Stimulated activated CD4-positive, alpha-beta T cell treated with anti-CD3 and anti-CD28 coated beads, Interleukin-12 subunit alpha, Interleukin-12 subunit beta, amount 100 ng/mL, for 24 hours (primary cell): ENCODE measurements around the gene SSBP2.
"Not testable (repeated sequence)": the region's sequence is repeated elsewhere in the genome, so short reads cannot be mapped to it uniquely, and the experiment has no call there.

Experiments used
- DNase-seq, 2 experiments: peaks; one replicate each; pipeline ENCODE4 v3.0.0-alpha.2; 2020; ENCODE audit warnings: low read depth in 2 of 2

Gene SSBP2

DNA sequence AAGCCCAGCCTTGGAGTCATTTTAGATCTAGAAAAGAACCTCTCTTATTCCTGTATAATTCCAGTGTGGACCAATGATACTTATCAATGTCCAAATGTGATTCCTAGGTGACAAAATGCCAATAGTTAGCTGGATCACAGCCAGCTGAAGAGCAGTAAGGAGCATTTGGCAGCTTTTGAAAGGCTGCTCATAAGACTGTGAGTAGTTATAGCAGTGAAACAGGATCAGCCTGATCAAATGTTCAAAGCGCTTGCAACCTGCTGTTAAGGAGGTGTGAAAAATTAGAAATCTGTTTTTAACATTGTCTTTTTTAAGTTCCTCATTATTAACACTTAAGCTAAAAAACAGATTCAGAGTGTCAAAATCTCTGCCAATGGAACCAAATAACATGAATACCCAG, 85.1 kb downstream of the SSBP2 start:
- no peak for DNase-seq

DNA sequence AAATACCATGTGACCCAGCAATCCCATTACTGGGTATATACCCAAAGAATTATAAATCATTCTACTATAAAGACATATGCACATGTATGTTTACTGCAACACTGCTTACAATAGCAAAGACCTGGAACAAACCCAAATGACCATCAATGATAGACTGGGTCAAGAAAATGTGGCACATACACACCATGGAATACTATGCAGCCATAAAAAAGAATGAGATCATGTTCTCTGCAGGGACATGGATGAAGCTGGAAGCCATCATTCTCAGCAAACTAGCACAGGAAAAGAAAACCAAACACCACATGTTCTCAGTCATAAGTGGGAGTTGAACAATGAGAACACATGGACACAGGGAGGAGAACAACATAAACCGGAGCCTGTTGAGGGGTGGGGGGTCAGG, 90.3 kb downstream of the SSBP2 start:
- not testable (repeated sequence) for DNase-seq

DNA sequence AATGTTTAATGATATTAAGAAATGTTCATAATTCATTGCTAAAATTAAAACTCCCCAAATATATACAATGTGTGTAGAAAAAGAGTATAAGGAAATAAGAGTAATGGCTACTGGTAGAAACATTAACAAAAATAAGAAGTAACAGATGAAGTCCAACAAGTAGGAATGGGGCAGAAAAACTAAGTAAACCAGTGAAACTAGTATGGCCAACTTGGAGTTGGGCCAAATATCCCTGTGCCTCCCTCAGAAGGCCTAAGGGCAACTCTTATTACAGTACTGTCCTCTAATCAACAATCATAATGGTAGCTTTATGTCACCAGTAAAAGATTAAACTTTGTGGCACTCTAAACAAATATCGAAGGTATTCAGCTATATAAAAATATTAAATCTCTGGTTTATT, 93.5 kb downstream of the SSBP2 start:
- no peak for DNase-seq

DNA sequence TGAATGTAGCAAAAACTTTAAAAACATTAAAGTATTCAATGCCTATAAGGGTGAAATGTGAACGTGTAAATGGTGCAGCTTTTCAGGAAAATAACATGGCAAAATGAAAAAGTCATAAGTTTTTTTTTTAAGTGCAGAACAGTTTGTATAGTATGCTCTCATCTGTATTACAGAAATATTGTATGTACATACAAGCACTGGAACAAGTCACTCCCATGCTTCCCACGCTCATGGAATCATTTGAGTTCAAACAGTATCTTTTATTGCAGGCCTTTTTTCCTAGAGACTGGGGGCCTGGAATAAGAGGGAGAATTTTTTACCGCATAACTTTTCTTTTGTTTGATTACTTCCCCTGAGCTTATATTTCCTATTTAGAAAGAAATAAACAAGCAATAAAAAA, 94.1 kb downstream of the SSBP2 start:
- no peak for DNase-seq

DNA sequence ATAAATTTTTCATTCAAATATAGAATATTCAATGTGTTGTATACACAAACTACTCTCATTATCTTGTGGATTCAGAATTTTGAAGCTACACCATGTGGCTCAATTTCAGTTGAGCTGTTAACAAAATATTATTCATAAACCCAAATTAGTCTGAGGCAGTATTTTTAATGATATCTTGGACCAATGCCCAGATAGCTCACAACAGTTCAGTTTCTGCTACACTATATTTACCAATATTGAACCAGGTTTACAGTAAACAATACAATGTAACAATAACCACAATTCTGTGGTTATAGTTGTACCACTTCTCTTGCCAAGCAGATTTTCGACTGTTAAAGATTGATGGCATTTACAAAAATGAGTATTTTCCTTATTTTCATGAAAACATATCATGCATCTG, 99.9 kb downstream of the SSBP2 start:
- DNase-seq = no peak

DNA sequence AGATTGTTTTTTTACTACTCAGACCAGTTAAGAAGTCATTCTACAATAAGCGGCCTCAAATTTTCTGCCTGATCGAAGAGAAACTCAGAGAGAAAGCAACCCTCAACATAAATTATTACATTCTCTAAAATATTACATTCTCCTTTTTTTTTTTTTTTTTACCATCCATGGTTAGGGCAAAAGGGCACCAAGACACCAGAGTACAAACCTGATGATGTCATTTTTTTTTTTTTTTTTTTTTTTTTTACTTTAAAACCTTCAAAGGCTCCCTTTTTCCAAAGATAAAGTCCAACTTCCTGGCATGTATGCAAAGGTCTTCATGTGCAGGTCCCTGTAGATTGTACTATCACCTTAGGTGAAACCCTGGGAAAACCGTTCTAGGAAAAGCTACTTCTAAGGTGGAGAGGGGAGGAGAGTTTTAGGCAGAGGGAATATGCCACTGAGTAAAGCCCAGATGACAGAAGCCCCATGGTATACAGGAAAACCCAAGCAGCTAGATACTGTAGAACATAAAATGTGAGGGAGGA, 104.4 kb downstream of the SSBP2 start:
- DNase-seq = no peak

DNA sequence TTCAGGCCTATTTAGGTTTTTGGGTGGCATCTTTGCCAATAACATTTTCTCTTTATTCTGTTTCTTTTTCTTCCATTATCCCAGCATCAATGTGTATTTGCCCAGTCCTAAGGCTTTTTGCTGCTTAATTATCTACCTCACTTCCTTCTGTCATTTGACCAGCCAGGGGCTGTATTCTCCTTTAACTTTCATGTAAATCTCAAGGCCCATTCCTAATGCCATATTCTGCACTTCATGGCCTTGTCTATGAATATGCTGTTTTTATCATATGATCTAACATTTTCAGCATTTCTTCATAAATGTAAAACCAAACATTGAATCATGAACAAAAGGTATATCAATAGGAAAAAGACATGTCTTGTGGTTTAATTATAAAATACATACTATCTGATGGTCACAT, 108.7 kb downstream of the SSBP2 start:
- DNase-seq = no peak

DNA sequence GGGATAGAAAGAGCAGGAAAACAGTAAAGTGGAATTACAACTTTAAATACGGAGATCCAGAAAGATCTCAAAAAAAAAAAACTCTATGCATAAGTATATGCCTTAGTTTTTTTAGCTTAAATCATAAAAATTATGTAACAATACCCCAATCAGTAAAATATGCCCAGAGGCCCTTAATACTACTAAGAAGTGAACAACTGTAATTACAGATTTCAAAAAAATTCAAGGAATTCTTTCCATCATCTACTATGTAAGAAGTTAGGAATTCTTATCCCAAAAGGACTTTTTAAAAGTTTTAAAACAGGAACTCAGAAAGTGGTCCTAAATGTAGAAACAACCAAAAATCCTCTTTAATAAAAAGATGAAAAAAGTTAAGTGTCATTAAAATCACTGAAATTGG, 111.3 kb downstream of the SSBP2 start:
- DNase-seq = no peak

DNA sequence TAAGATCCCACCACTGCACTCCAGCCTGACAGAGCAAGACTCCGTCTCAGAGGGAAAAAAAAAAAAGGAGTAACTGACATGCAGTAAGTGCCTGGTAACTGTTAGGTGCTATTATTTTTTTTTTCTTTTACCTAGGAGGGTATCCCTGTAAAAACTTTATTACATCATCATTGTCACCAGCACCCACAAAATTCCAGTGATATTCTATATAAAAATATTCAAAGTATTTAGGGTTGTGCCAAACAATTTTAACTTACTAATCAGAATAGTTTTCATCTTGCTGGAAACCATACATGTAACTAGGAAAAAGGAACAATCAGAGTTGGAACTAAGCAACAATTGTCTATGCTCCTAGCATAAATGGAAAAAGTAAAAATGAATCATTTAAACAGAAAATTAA, 112.4 kb downstream of the SSBP2 start:
- DNase-seq = no peak

DNA sequence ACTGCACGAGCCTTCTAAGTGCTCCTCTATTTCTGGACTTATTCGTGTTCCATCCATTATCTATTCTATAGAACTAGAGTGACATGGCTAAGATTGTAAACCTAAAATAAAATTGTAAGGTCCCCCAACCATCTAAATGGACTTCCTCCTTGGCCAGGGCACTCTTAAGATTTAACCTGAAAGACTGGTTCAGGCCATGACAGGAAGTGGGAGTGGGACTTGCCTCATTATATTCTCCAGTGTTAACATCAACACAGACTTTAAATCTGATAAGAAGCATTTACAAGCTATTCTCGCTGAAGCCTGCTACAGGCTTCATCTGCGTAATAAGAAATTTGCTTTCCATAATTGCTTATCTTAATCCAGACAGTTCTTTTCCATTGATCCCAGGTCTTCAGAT, 117.0 kb downstream of the SSBP2 start:
- DNase-seq = no peak

DNA sequence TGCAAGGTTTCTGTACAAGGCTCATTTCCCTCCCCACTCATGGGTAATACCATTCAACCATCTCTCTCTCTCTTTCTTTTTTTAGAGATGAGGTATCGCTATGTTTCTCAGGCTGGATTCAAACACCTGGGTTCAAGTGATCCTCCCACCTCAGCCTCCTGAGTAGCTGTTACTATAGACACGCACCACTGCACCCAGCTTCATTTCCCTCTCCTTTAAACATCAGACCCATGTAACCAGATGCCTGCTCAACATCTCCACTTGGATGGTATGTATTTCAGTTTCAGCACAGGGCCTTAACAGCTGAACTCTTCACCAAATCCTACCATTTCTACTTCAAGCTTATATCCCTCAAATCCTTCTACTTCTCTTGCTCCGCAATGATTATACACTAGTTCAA, 117.4 kb downstream of the SSBP2 start:
- no peak for DNase-seq

DNA sequence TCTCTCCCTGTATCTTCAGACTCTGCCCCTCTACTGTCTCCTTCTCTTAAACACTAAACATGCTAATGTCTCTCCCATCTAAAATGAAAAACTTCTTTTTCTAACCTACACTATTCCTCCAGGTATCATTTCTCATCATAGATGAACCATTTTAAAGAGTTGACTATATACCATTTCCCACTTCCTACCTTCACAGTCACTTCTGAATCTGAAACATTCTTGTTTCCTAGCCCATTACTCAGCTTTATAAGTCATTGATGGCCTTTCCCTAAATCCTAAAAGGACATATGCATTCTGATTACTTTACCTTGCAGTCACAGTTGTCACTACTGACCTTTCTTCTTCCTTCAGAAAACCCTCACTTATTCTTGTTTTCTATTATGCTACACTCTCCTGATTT, 118.2 kb downstream of the SSBP2 start:
- no peak for DNase-seq

DNA sequence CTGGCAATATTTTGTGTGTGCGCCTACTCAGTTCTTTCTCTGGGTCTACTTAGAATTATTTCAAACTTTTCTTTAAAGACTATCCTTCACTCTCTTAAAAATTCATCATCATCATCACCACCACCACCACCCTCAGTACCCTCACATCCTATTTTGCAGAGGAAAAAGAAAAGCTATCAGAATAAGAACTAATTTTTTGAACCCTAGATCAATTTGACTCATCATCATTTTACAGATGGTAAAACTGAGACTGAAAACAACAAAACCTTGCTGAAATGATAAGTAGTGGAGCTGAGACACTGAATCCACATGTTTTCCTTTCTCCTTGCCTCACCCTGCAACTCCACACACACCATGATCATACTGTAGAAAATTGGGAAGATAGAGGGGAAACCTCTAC, 119.3 kb downstream of the SSBP2 start:
- DNase-seq = no peak

DNA sequence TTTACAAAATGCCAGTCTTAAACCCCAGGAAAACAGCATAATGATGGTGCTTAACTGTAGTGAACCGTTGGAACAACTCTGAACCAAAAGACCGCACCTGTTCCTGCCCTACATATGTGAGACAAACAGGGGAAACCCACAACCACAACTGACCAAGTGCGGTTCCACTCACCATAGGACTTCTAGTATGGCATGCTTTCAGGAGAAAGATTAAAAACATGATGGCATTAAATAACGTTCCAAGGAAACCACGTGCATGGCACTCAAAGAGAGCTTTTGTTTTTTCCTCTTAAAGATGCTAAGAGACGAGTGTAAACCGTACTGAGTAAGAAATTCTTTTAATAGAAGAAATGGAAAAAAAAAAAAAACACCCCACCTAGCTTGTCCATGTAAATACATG, 119.8 kb downstream of the SSBP2 start:
- peak in 1 of 2 experiments; percentile 28 for DNase-seq

DNA sequence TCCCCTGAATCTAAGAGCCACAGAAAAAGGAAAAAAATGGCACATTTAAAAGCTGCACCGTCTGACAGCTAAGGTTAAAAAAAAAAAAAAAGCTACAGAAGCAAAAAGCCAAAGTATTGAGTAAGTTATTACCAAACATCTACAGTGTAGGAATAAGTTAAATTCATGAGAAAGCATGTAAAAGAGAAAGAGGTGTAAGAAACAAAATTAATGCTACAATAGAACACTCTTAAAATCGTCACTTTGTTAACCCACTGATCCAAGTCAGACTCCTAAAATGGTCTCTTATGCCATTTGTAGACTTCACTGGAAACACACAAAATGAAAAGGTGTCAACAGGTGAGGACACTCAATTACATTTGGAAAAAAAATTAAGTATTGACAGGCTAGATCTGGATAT, 120.2 kb downstream of the SSBP2 start:
- DNase-seq = no peak

DNA sequence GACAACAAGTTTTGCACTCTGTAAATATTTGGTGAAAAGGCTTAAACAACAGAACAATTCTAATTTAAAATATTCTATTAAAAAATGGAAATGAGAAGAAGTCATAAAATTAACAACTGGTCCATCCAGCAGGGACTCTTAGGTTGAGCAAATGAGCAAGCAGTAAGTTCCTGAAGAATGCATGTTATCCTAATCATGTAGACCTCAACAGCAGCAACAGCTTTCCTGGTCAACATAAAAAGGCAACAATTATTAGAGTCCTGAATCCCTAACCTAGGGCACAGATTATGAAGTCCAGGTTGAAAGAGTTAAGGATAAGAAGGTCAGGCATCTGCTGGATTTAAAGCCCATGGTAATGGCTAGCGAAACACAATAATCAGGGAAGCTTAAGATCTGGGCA, 120.9 kb downstream of the SSBP2 start:
- no peak for DNase-seq

DNA sequence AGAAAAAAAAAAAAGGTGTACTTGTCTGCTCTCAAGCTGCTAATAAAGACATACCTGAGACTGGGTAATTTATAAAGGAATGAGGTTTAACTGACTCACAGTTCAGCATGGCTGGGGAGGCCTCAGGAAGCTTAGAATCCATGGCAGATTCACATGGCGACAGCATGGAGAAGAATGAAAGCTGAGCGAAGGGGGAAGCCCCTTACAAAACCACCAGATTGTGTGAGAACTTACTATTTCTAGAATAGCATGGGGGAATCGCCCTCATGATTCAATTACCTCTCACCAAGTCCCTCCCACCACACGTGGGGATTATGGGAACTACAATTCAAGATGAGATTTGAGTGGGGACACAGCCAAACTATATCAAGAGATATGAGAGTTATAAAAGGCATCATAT, 122.8 kb downstream of the SSBP2 start:
- not testable (repeated sequence) for DNase-seq

DNA sequence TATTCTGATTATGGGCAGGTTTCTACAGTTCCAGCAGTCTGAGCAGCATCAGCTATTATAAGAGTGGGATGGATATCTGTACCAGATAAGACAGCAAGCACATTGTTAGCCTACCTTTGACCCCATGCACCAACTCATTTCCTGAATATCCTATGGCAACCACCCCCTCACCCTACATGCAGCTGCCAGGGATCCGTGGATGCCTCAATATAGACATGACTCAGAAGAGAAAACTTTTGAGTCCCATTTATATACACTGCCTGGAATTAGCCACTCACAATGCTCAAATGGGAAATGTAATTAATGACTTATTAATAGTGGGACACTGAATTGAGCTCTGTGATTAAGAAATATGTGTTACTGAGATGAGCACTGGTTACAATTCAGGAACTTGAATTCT, 124.4 kb downstream of the SSBP2 start:
- DNase-seq = no peak

DNA sequence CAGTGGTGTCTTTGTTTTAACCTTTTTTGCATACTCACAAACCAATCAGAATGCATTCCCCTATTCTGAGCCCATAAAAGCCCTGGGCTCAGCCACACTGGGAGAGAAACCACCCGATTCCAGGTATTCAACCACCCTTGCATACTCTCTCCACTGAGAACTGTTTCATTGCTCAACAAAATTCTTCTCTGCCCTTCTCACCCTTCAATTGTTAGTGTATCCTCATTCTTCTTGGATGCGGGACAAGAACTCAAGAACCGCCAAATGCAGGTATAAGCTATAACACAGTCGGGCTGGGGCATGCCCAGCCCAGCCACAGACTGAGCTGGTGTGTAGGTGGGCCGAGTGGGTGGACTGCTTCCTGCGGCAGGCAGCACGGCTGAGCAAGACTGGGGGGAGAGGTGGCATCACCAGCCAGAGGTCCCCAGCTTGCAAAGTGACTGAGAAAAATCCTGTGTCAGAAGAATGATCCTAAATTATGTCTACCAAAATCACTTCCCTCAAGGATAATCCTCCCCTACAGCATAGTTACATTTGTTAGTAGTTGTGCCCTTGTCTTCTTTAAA, 141.0 kb downstream of the SSBP2 start:
- no peak for DNase-seq

DNA sequence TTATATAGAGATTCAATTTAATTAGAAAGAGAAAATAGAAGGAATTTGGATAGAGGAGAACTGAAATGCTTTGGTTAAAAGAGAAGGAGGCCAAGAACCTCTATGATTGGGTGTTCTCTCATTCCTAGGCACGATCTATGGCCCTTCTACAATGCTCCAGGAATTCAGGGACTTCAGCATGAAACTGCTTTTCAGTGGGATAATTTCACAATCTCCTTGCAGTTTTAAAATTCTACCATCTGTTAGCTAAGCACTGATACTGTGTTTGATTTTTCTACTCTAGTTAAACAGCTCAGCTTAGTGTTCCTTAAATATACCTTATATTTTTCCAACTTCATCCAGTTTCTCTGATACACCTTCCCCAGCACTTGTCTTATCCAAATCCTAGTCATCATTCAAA, 141.9 kb downstream of the SSBP2 start:
- DNase-seq = no peak

DNA sequence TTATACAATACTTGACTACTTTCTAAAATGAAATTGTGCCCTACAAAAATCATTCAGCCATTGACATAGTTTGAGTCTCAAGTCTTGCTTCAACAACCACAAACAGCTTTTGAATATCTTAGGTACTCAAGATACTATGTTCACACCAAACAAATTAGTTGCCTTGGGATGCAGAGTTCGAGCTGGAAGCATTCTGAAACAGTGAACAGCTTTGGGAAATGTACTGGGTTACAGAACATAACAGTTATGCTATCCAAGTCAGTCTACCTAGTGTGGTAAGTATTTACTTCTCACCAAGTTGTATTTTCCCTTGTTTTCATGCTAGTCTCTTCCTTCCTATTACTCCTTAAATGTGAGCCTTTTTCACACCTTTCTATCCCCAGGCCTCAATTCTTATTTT, 143.2 kb downstream of the SSBP2 start:
- no peak for DNase-seq

DNA sequence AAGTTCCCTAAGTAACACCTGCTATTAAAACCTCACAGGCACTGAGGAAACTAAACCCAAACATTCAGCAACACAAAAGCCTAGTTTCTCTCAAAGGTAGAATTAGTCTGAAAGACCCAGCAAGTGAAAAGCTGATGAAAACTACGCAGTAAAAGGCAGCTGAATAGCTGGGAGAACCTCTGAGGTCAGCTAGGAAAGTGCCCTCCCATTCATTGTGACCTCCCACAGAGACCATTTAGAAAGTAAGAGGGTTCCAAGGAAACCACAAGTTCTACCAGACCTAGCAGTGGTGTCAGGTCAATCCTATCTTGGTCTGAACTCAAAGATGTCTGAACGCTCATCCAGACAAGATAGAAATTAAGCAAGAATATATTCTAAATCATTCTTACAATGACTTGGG, 144.7 kb downstream of the SSBP2 start:
- no peak for DNase-seq

DNA sequence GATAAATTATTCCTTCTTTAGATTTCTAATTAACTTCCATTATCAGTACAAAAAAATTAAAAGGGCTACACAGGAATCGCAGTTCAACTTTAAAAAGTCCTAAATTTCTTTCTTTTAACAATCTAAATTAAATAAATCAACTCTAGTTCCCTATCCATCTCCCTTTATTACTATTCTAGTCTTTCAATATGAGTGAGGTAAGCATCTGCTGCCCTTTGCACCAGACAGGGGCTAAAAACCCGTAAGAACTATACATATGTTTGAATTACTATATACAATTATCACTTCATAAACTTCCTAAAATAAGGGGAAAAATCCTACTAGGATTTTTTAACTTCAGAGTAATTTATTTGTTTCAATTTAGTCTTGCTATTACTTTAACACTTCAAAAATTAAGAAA, 145.6 kb downstream of the SSBP2 start:
- DNase-seq = no peak

DNA sequence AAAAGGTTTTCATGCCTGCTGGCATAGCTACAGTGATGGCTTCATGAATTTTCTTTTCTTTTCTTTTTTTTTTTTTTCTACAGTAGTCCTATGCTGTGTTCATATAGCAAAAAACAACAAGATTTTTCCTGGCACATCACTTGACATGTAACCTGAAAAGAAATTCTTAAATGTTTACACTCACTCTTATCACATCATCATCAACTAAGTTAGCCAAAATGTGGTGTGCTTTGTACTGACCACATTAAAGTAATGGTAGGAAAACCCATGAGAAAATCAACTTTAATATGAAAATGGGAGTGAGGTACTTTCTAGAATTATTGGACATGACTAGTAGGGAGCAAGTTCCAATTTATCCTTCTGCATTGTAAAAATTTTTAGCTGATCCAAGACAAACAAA, 146.7 kb downstream of the SSBP2 start:
- DNase-seq = no peak

DNA sequence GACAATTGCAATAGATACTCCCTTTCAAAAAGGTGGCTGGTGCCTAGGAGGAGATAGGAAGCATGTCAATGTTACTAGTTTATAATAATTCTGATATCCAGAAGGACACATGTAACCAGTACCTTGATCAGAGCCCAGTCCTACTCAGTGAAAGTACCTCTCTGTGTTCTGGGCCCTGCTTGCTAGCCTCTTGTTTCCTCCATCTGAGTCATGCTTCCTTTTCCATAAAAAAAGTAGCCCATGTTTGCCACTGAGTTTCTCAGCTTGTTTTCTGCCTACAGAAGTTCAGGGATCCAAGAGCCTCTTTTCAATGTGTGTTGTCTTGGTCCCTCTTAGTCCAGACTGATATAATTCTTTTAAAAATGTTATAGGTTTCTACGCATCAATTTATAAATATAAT, 149.0 kb downstream of the SSBP2 start:
- no peak for DNase-seq
